DND-41 (cell line): ENCODE data around the gene IRS2.

ENCODE experiments used
- ATAC-seq: fragments of 200-7000 bp; cut with Tn5 transposase; 3 replicates; pipeline ENCODE4 v1.9.1; 2021; ENCODE audit warnings: low read depth; ENCODE audit not compliant: insufficient read depth
- DNase-seq: peaks from one replicate; pipeline ENCODE4 v3.0.0-alpha.2; 2020
- H2AFZ ChIP-seq: 2 replicates; pipeline ENCODE4 v1.6.0; 2012; ENCODE audit warnings: low read depth, low read length
- H3K27ac ChIP-seq: 2 replicates; pipeline ENCODE4 v1.5.1; 2012; ENCODE audit warnings: low read length, inconsistent platforms
- H3K27me3 ChIP-seq: fragments of 200-600 bp; sonication (generic); 2 replicates; pipeline ENCODE4 v1.6.0; 2012; ENCODE audit warnings: low read length, mild to moderate bottlenecking, inconsistent platforms; ENCODE audit not compliant: insufficient read depth, poor library complexity
- H3K36me3 ChIP-seq: 2 replicates; pipeline ENCODE4 v1.5.1; 2012; ENCODE audit warnings: low read length, inconsistent platforms; ENCODE audit not compliant: insufficient read depth
- H3K4me1 ChIP-seq: 2 replicates; pipeline ENCODE4 v1.5.1; 2012; ENCODE audit warnings: mild to moderate bottlenecking, low read length; ENCODE audit not compliant: insufficient read depth
- H3K4me2 ChIP-seq: 2 replicates; pipeline ENCODE4 v1.6.0; 2012; ENCODE audit warnings: mild to moderate bottlenecking, moderate library complexity, low read length, inconsistent platforms; ENCODE audit not compliant: insufficient read depth
- H3K4me3 ChIP-seq, 2 experiments: fragments of 200-600 bp in 1 of 2; shearing (Covaris generic) in 1 of 2; 2 replicates each; pipeline ENCODE4 v1.5.1; 2012 to 2016; ENCODE audit warnings: inconsistent platforms in 2 of 2, low read length in 2 of 2, mild to moderate bottlenecking in 2 of 2, low read depth in 1 of 2, moderate library complexity in 1 of 2
- H3K79me2 ChIP-seq: 2 replicates; pipeline ENCODE4 v1.6.0; 2012; ENCODE audit warnings: low read length, inconsistent platforms; ENCODE audit not compliant: insufficient read depth
- H3K9ac ChIP-seq: 2 replicates; pipeline ENCODE4 v1.6.0; 2012; ENCODE audit warnings: low read depth, mild to moderate bottlenecking, inconsistent platforms, low read length, moderate library complexity
- H3K9me3 ChIP-seq: 2 replicates; pipeline ENCODE4 v1.5.1; 2012; ENCODE audit warnings: low read length, moderate library complexity, mild to moderate bottlenecking, inconsistent platforms; ENCODE audit not compliant: insufficient read depth, severe bottlenecking
- H4K20me1 ChIP-seq: 2 replicates; pipeline ENCODE4 v1.6.0; 2012; ENCODE audit warnings: low read length; ENCODE audit not compliant: insufficient read depth
- EZH2 ChIP-seq: IDR thresholded peaks from 3 replicates; pipeline ENCODE4 v1.6.1; 2012; ENCODE audit warnings: borderline replicate concordance, low read depth, mild to moderate bottlenecking, moderate library complexity, low read length, inconsistent platforms; ENCODE audit not compliant: severe bottlenecking
- TF ChIP-seq, protein P1 (sequence below): IDR thresholded peaks from 2 replicates; pipeline ENCODE4 v1.5.1; 2012; ENCODE audit warnings: borderline replicate concordance, low read length, moderate library complexity, mild to moderate bottlenecking; ENCODE audit not compliant: poor library complexity, severe bottlenecking; ENCODE audit errors: extremely low read depth

Gene IRS2

DNA sequence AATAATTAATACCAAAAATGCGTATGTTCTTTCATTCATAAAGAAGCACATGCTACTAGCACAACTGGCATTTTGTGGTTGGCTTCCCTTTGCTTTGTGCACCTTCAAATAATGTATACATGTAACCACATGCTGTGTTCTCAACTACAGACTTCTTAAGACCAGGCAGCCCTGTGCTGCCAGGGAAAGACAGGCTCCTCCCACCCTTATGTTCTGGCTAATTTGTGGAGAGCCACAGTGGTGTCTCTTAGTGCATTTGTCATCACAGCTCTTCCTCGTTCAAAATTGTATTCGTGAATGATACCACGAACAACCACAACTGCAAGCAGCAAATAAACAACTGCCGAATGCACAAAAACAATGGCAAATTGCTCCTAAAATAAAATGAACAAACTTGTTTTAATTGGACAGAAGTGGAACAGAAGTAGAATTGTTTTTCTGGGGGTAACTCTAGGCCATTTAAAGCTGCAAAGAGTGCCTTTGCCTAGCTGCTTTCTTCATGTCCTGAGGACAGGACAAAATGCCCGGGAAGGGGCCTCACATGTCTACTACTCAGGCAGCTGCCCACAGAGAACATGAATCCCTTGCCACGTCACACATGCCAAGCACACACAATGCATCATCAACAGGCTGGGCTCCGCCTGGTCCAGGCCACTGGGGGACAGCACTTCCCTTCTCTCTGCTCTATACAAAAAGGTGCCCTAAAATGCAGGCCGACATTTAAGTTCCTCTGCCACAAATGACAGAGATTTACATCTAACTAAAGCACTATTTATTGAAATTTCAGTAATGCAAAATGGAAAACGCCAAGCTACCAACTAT, 21.7 kb downstream of the IRS2 start:
- Histone ChIP-seq H3K4me2 (peak overlapping the region; percentile 61), H2AFZ (peak overlapping the region; percentile 27), H3K79me2 (no peaks in the 10 kb centered on the region), H3K36me3 (no peaks in the 10 kb centered on the region), H3K9ac (peak overlapping the region; percentile 54), H3K27ac (peak overlapping the region; percentile 85), H4K20me1 (no peaks in the 10 kb centered on the region), H3K9me3 (no peaks in the 10 kb centered on the region), H3K4me3 (peak overlapping the region in 1 of 2 experiments; percentile 43; a peak in 2 of 4 replicates), H3K27me3 (no peaks in the 10 kb centered on the region), H3K4me1 (peaks cover 49% of the 10 kb centered on the region)
- no peak for TF ChIP-seq EZH2
- TF ChIP-seq, protein P1, sequence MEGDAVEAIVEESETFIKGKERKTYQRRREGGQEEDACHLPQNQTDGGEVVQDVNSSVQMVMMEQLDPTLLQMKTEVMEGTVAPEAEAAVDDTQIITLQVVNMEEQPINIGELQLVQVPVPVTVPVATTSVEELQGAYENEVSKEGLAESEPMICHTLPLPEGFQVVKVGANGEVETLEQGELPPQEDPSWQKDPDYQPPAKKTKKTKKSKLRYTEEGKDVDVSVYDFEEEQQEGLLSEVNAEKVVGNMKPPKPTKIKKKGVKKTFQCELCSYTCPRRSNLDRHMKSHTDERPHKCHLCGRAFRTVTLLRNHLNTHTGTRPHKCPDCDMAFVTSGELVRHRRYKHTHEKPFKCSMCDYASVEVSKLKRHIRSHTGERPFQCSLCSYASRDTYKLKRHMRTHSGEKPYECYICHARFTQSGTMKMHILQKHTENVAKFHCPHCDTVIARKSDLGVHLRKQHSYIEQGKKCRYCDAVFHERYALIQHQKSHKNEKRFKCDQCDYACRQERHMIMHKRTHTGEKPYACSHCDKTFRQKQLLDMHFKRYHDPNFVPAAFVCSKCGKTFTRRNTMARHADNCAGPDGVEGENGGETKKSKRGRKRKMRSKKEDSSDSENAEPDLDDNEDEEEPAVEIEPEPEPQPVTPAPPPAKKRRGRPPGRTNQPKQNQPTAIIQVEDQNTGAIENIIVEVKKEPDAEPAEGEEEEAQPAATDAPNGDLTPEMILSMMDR, result peak; percentile 85
- DNase-seq (peak; percentile 90), ATAC-seq (peak; percentile 98)

DNA sequence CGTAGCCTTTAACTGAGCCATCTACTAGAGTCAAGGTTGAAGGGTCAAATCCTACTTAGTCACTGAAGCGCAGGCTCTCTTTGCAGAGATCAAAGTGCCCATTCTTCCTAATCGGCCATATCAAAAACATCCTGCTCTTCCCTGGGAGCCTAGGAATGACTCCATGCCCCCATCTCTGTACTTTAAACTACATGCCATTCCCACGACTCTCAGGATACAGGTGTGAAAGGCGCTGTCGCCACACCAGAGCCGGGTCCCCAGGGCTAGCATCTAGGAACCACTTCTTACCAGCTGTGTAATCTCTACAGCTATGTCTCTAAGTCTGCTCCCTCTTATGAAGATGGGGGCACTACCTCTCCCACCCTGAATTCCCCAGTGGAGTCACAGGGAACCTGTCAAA, 22.3 kb downstream of the IRS2 start:
- H4K20me1 ChIP-seq, result no peaks in the 10 kb centered on the region
- H3K4me1 ChIP-seq, result peaks cover 49% of the 10 kb centered on the region
- H3K4me2 ChIP-seq, result peak overlapping the region; percentile 61
- no peaks in the 10 kb centered on the region for H3K79me2 ChIP-seq
- DNase-seq (peak; percentile 68), ATAC-seq (peak; percentile 77)
- H3K36me3 ChIP-seq, result no peaks in the 10 kb centered on the region
- TF ChIP-seq EZH2, result no peak
- TF ChIP-seq, protein P1, result no peak
- H3K9me3 ChIP-seq, result no peaks in the 10 kb centered on the region
- H2AFZ ChIP-seq, result peak overlapping the region; percentile 15
- H3K27ac ChIP-seq, result peak overlapping the region; percentile 85
- peak overlapping the region; percentile 54 for H3K9ac ChIP-seq
- no peaks in the 10 kb centered on the region for H3K27me3 ChIP-seq
- H3K4me3 ChIP-seq, result peak overlapping the region in 1 of 2 experiments; percentile 22; a peak in 1 of 4 replicates

DNA sequence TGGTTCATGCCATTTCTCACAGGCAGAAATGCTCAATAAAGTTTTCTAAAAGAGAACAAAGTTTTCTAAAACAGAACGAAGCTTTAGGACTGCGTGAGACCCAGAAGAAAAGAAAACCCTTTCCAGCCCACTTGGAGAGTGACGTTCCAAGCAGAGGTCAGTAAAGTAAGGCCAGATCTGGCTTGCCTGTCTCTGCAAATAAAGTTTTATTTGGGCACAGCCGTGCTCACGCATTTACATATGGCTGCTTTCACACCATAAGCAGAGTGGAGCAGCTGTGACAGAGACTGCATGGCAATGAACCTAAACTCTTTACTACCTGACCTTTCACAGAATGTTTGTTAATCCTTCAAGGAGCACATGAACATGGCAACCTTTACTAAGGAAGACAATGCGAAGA, 23.6 kb downstream of the IRS2 start:
- H3K79me2 ChIP-seq, result no peaks in the 10 kb centered on the region
- DNase-seq (no peak), ATAC-seq (no peak)
- H3K4me2 ChIP-seq, result no peak overlapping the region
- H3K27ac ChIP-seq, result peak overlapping the region; percentile 85
- H4K20me1 ChIP-seq, result no peaks in the 10 kb centered on the region
- H3K9me3 ChIP-seq, result no peaks in the 10 kb centered on the region
- H3K27me3 ChIP-seq, result no peaks in the 10 kb centered on the region
- peaks cover 49% of the 10 kb centered on the region for H3K4me1 ChIP-seq
- H3K9ac ChIP-seq, result no peak overlapping the region
- TF ChIP-seq EZH2, result no peak
- TF ChIP-seq, protein P1, result no peak
- no peak overlapping the region for H2AFZ ChIP-seq
- no peaks in the 10 kb centered on the region for H3K36me3 ChIP-seq
- H3K4me3 ChIP-seq, result no peak overlapping the region
